ENCODE results near the gene PAPPA2.

DNA sequence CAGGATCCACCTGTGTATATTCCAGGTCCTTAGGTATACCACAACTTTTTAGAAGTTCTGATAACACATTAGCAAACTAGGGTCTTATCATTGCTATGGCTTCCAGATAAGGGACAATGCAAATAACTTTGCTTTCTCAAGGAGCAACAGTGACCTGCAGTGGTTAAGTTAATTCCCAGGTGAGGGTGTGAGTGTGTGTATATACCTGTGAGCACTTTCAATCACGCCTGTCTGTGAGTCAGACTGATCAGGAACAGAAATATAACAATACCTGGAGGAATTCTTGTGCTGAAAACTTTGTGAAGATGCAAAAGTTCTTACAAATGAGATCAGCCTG, 317.0 kb downstream of the PAPPA2 start:
- TF ChIP-seq, protein P1, sequence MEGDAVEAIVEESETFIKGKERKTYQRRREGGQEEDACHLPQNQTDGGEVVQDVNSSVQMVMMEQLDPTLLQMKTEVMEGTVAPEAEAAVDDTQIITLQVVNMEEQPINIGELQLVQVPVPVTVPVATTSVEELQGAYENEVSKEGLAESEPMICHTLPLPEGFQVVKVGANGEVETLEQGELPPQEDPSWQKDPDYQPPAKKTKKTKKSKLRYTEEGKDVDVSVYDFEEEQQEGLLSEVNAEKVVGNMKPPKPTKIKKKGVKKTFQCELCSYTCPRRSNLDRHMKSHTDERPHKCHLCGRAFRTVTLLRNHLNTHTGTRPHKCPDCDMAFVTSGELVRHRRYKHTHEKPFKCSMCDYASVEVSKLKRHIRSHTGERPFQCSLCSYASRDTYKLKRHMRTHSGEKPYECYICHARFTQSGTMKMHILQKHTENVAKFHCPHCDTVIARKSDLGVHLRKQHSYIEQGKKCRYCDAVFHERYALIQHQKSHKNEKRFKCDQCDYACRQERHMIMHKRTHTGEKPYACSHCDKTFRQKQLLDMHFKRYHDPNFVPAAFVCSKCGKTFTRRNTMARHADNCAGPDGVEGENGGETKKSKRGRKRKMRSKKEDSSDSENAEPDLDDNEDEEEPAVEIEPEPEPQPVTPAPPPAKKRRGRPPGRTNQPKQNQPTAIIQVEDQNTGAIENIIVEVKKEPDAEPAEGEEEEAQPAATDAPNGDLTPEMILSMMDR (IDR thresholded peaks at IDR 0.05; ENCODE audit: low read length): no peak
- TF ChIP-seq EZH2 (optimal IDR thresholded peaks at IDR 0.05; ENCODE audit: low read depth, low read length) (no peak), EZH2phosphoT487 (IDR thresholded peaks at IDR 0.05; ENCODE audit: low read length) (no peak)

Data from MM.1S (cell line).